HepG2 (cell line): ENCODE measurements around the gene ELL3. TPM values are rescaled to one million over a fixed set of nuclear protein-coding genes. Genes with fewer than 3 reads are reported as not detected.

ENCODE experiments used
- GATAD1 ChIP-seq: IDR thresholded peaks from 2 replicates; pipeline ENCODE4 v1.6.1; 2016; ENCODE audit warnings: missing genetic modification reagents, missing compliant biosample characterization
- GMEB1 ChIP-seq: sonication (generic); formaldehyde crosslinking; IDR thresholded peaks from 2 replicates; pipeline ENCODE4 v1.5.1; 2020; ENCODE audit warnings: missing genetic modification reagents, mild to moderate bottlenecking, borderline replicate concordance
- HNRNPLL ChIP-seq: fragments of 200-400 bp; formaldehyde crosslinking; IDR thresholded peaks from 2 replicates; pipeline ENCODE4 v1.6.1; 2017; ENCODE audit warnings: mild to moderate bottlenecking, low read depth, low read length; ENCODE audit not compliant: poor library complexity, severe bottlenecking
- HOXA3 ChIP-seq: sonication (generic); formaldehyde crosslinking; IDR thresholded peaks from 2 replicates; pipeline ENCODE4 v1.5.0; 2020; ENCODE audit warnings: missing genetic modification reagents
- MYC ChIP-seq: sonication (generic); formaldehyde crosslinking; IDR thresholded peaks from 2 replicates; pipeline ENCODE4 v1.9.0; 2021; ENCODE audit warnings: missing genetic modification reagents, borderline replicate concordance
- REST ChIP-seq, 2 experiments: IDR thresholded peaks; 2 replicates each; pipeline ENCODE4 v1.6.1; 2011 to 2012; ENCODE audit warnings: low read length in 2 of 2, borderline replicate concordance in 1 of 2, low read depth in 1 of 2, mild to moderate bottlenecking in 1 of 2, moderate library complexity in 1 of 2
- SALL1 ChIP-seq: sonication (generic); formaldehyde crosslinking; IDR thresholded peaks from 2 replicates; pipeline ENCODE4 v1.8.0; 2022; ENCODE audit warnings: mild to moderate bottlenecking, missing genetic modification reagents
- ZBTB7A ChIP-seq: sonication (generic); formaldehyde crosslinking; IDR thresholded peaks from 2 replicates; pipeline ENCODE4 v1.8.0; 2022; ENCODE audit warnings: mild to moderate bottlenecking, missing genetic modification reagents
- ZFY ChIP-seq: sonication (generic); formaldehyde crosslinking; IDR thresholded peaks from 2 replicates; pipeline ENCODE4 v1.4.0; 2020; ENCODE audit warnings: missing genetic modification reagents
- ZNF142 ChIP-seq: sonication (generic); formaldehyde crosslinking; IDR thresholded peaks from 2 replicates; pipeline ENCODE4 v1.4.0; 2020; ENCODE audit warnings: missing genetic modification reagents
- ZNF563 ChIP-seq: sonication (generic); formaldehyde crosslinking; IDR thresholded peaks from 2 replicates; pipeline ENCODE4 v1.8.0; 2022; ENCODE audit warnings: mild to moderate bottlenecking, moderate library complexity, missing genetic modification reagents
- ZNF564 ChIP-seq: sonication (generic); formaldehyde crosslinking; IDR thresholded peaks from 2 replicates; pipeline ENCODE4 v1.8.1; 2023; ENCODE audit warnings: mild to moderate bottlenecking, missing genetic modification reagents
- ZNF687 ChIP-seq: sonication (generic); formaldehyde crosslinking; IDR thresholded peaks from 2 replicates; pipeline ENCODE4 v1.5.1; 2020; ENCODE audit warnings: mild to moderate bottlenecking, missing genetic modification reagents, moderate library complexity
- polyA plus RNA-seq, 8 experiments: library from polyadenylated mRNA; depleted of rRNA in 3 of 8; stranded (reverse) in 7 of 8; unstranded in 1 of 8; fragments of >200 nt; fragmentation: Illumina TruSeq in 4 of 8; extraction: Trizol in 4 of 8; gene quantifications; 2 replicates each; pipeline versions ENCODE4 v1.2.1 to v1.2.3, GENCODE V29; 2011 to 2016; ENCODE audit warnings: low read depth in 4 of 8, missing spikeins in 1 of 8, mixed read lengths in 1 of 8; ENCODE audit not compliant: insufficient read depth in 1 of 8
- total RNA-seq, 5 experiments: library from RNA; depleted of rRNA; stranded (reverse); fragments of >200 nt; fragmentation: Illumina TruSeq; extraction: Trizol; gene quantifications; 2 replicates each; pipeline ENCODE4 v1.2.3, GENCODE V29; 2016; ENCODE audit warnings: low read depth in 1 of 5

The ELL3 gene
- total and polyA plus RNA-seq, 2 of the 13 experiments (the other 11 are each of a cell fraction or from before 2014, with no cell fraction given) = 6.1 to 8.8 TPM

- TF ChIP-seq ZNF142 (CRISPR knock-in tag) (peak; percentile 68; the same call in 1 of the 2 replicates), REST (IDR thresholded peaks at IDR 0.05; ENCODE audit: borderline replicate concordance in 1 of 2, low read depth in 1 of 2, low read length in 2 of 2) (0 out of 4 replicates have a peak, but pooled peaks of 1 of the 2 experiments have one; percentile 40), GMEB1 (CRISPR knock-in tag) (peak; percentile 72), SALL1 (CRISPR knock-in tag) (peak; percentile 81), ZNF687 (CRISPR knock-in tag) (peak; percentile 91), ZNF564 (CRISPR knock-in tag) (peak; percentile 85; the same call in 1 of the 2 replicates), MYC (CRISPR knock-in tag) (peak; percentile 94), ZNF563 (CRISPR knock-in tag) (peak; percentile 86; the same call in 1 of the 2 replicates), HOXA3 (CRISPR knock-in tag) (peak; percentile 70), ZFY (CRISPR knock-in tag) (peak; percentile 90), HNRNPLL (peak; percentile 78), GATAD1 (CRISPR knock-in tag) (peak; percentile 66), ZBTB7A (peak; percentile 76)
These were observed 30.4 kb downstream of the ELL3 start, which contains the start of gene PDIA3 (continued) for GRCh38 chr15:43746245-43746902.
